ENCODE data around the gene MT1B. TPM values are rescaled to one million over a fixed set of nuclear protein-coding genes. Genes with fewer than 3 reads are reported as not detected.

The MT1B gene
- total and polyA plus RNA-seq, 7 donors = not detected

GRCh38 chr16:56608876-56609462, 42.7 kb upstream of the MT1B start:
- H3K4me1 ChIP-seq = peaks cover 62% of the 10 kb centered on the region
- 1 to 2% (median 1%) methylated on average over 21 of the region's 21 CpGs for WGBS, 3 donors
- H3K9me3 ChIP-seq = no peaks in the 10 kb centered on the region
- ATAC-seq (no peak), DNase-seq (peak; percentile 34 to 64)
- no peaks in the 10 kb centered on the region for H3K36me3 ChIP-seq (ENCODE audit: insufficient read depth in 1 of 2, low read depth in 1 of 2)
- H3K27ac ChIP-seq = peak overlapping the region; percentile 99
- intact Hi-C loops (cut with DNase I) = loop anchor here in 1 of 2 donors (2.0 kb wide), 1 partner anchor 74 kb away; the partner anchor contains the start of gene MT1X
- TF ChIP-seq, protein P1, sequence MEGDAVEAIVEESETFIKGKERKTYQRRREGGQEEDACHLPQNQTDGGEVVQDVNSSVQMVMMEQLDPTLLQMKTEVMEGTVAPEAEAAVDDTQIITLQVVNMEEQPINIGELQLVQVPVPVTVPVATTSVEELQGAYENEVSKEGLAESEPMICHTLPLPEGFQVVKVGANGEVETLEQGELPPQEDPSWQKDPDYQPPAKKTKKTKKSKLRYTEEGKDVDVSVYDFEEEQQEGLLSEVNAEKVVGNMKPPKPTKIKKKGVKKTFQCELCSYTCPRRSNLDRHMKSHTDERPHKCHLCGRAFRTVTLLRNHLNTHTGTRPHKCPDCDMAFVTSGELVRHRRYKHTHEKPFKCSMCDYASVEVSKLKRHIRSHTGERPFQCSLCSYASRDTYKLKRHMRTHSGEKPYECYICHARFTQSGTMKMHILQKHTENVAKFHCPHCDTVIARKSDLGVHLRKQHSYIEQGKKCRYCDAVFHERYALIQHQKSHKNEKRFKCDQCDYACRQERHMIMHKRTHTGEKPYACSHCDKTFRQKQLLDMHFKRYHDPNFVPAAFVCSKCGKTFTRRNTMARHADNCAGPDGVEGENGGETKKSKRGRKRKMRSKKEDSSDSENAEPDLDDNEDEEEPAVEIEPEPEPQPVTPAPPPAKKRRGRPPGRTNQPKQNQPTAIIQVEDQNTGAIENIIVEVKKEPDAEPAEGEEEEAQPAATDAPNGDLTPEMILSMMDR (IDR thresholded peaks at IDR 0.05) = no peak
- H3K27me3 ChIP-seq (ENCODE audit: insufficient read depth in 3 of 3, low read length in 2 of 3) = no peaks in the 10 kb centered on the region
- H3K4me3 ChIP-seq = peak overlapping the region; percentile 89

DNA sequence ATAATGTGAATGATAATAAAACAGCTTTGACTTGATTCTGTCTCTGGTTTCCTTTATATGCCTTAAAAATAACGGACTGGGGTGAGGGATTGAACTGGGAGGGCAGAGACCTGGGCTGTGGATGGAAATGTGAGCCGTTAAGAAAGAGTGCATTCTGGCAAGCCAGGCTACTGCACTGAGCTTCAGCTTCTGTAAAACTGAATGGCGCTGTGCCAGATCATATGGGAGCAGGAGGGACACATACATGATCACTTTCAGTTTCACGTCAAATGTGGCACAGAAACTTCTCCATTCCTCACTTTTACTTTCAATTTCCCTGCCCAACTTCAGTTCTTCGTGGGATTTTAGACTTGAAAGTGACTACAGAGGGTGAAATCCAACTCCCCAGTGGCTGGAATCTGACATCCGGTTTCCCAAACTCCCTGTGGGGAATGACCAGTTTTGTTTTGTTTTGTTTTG, 42.2 kb upstream of the MT1B start:
- DNase-seq (peak; percentile 57 to 69), ATAC-seq (peak in 1 of 4 donors; percentile 8)
- WGBS, 3 donors = 0 to 1% (median 0%) methylated on average over 6 of the region's 6 CpGs
- intact Hi-C loops (cut with DNase I) = loop anchor here in 1 of 2 donors (2.0 kb wide), 1 partner anchor 73 kb away; the partner anchor contains the start of gene MT1X
- peak overlapping the region; percentile 99 for H3K27ac ChIP-seq
- no peaks in the 10 kb centered on the region for H3K27me3 ChIP-seq (ENCODE audit: insufficient read depth in 3 of 3, low read length in 2 of 3)
- H3K36me3 ChIP-seq (ENCODE audit: insufficient read depth in 1 of 2, low read depth in 1 of 2) = no peaks in the 10 kb centered on the region
- H3K4me1 ChIP-seq = peaks cover 60% of the 10 kb centered on the region
- TF ChIP-seq, protein P1 (IDR thresholded peaks at IDR 0.05) = no peak
- peak overlapping the region; percentile 89 for H3K4me3 ChIP-seq
- no peaks in the 10 kb centered on the region for H3K9me3 ChIP-seq

DNA sequence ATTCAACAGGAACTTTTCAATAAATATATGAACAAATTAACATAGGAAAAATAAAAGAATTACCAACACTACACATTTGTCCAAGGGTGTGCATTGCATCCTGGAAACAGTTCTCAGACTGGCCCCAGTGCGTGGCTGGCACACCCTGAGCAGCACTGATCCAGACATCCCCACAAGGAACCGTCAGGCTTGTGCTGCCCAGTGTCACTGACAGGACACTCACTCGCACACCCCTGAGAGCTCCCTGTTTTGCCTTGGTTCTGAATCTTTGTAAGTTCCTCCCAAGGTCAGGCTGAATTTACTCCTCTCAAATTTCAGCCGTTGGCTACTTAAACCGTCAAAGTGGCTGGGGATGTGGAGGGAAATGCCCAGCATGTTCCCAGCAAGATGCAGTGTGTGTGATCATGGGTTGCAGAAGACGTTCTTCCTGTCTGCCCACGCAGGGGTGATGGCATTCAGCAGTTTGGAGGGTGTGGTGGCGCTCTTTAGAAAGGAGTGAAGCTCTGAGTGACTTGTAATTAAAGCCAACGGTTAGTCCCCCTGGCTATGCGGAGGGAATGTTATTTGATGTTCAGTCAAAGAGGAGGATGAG, 41.6 kb upstream of the MT1B start:
- H3K27ac ChIP-seq = peak overlapping the region; percentile 99
- peak; percentile 74 to 81 for DNase-seq
- no peaks in the 10 kb centered on the region for H3K36me3 ChIP-seq (ENCODE audit: insufficient read depth in 1 of 2, low read depth in 1 of 2)
- H3K27me3 ChIP-seq (ENCODE audit: insufficient read depth in 3 of 3, low read length in 2 of 3) = no peaks in the 10 kb centered on the region
- ATAC-seq = peak; percentile 12 to 34 (median 26)
- H3K4me3 ChIP-seq = peak overlapping the region; percentile 89
- peaks cover 56% of the 10 kb centered on the region for H3K4me1 ChIP-seq
- 3 to 7% (median 6%) methylated on average over 10 of the region's 10 CpGs for WGBS, 3 donors
- intact Hi-C loops (cut with DNase I) = no loop called here
- TF ChIP-seq, protein P1 (IDR thresholded peaks at IDR 0.05) = no peak
- H3K9me3 ChIP-seq = no peaks in the 10 kb centered on the region

DNA sequence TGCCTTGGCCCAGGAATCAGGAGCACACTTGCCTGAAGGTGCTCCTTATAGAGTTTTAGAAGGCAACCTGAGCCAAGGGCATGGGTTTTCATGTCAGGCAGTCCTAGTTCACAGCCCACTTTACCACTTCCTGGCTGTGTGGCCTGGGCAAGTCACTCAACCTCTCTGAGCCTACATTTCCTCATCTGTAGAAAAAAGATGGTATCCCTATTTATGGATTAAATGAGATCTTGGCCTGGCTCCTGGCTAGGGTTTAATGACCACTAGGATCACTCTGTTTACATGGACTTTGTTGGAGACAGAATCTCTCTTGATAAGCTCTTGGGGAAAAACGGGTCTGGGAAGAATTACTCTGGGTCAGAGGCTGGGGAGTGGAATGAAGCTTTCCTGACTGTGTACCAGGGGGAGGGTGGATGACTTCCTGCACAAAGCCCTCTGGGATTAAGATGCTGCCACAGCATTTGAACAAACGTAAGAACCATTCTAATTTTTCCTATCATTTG, 41.0 kb upstream of the MT1B start:
- no peaks in the 10 kb centered on the region for H3K9me3 ChIP-seq
- intact Hi-C loops (cut with DNase I) = no loop called here
- peak overlapping the region; percentile 89 for H3K4me3 ChIP-seq
- TF ChIP-seq, protein P1 (IDR thresholded peaks at IDR 0.05) = no peak
- peaks cover 50% of the 10 kb centered on the region for H3K4me1 ChIP-seq
- DNase-seq (no peak), ATAC-seq (peak in 1 of 4 donors; percentile 5)
- no peaks in the 10 kb centered on the region for H3K36me3 ChIP-seq (ENCODE audit: insufficient read depth in 1 of 2, low read depth in 1 of 2)
- H3K27ac ChIP-seq = peak overlapping the region; percentile 99
- WGBS, 3 donors = 7 to 19% (median 11%) methylated on average over 2 of the region's 2 CpGs
- H3K27me3 ChIP-seq (ENCODE audit: insufficient read depth in 3 of 3, low read length in 2 of 3) = no peaks in the 10 kb centered on the region
